ENCODE data around the gene PLA2G2F. TPM values are rescaled to one million over a fixed set of nuclear protein-coding genes. Genes with fewer than 3 reads are reported as not detected.

PLA2G2F gene
- total RNA-seq, 2 experiments from 2014 or later = not detected

GRCh38 chr1:20107351-20107750 is 31.8 kb upstream of the PLA2G2F start:
- Mint-ChIP-seq H3K4me1 (peaks cover 1% of the 10 kb centered on the region), H3K4me3 (no peak overlapping the region), H3K27ac (no peak overlapping the region), H3K9me3 (ENCODE audit: low read depth) (no peaks in the 10 kb centered on the region), H3K27me3 (peaks cover 24% of the 10 kb centered on the region), H3K36me3 (no peaks in the 10 kb centered on the region)
- CTCF ChIA-PET = no interaction called here
- ATAC-seq = no peak
- no peak for DNase-seq

GRCh38 chr1:20107796-20108195 is 31.3 kb upstream of the PLA2G2F start:
- no peaks in the 10 kb centered on the region for H3K9me3 Mint-ChIP-seq (ENCODE audit: low read depth)
- no peak for ATAC-seq
- CTCF ChIA-PET = no interaction called here

GRCh38 chr1:20108366-20109123 is 30.6 kb upstream of the PLA2G2F start:
- CTCF ChIA-PET = no interaction called here
- Mint-ChIP-seq H3K4me1 (no peaks in the 10 kb centered on the region), H3K9me3 (ENCODE audit: low read depth) (no peaks in the 10 kb centered on the region), H3K27ac (no peak overlapping the region), H3K4me3 (no peak overlapping the region), H3K36me3 (no peaks in the 10 kb centered on the region), H3K27me3 (peaks cover 19% of the 10 kb centered on the region)
- ATAC-seq (no peak), DNase-seq (no peak)

More at GRCh38 chr1:20107796-20108195, 31.3 kb upstream of the PLA2G2F start:
- Mint-ChIP-seq H3K27me3 (peaks cover 24% of the 10 kb centered on the region), H3K4me1 (peaks cover 1% of the 10 kb centered on the region), H3K36me3 (no peaks in the 10 kb centered on the region), H3K4me3 (no peak overlapping the region), H3K27ac (no peak overlapping the region)
- DNase-seq = no peak

GRCh38 chr1:20109223-20109856 is 29.8 kb upstream of the PLA2G2F start:
- Mint-ChIP-seq H3K36me3 (no peaks in the 10 kb centered on the region), H3K27me3 (peaks cover 18% of the 10 kb centered on the region), H3K27ac (no peak overlapping the region), H3K4me3 (no peak overlapping the region), H3K9me3 (ENCODE audit: low read depth) (no peaks in the 10 kb centered on the region), H3K4me1 (no peaks in the 10 kb centered on the region)
- CTCF ChIA-PET = no interaction called here
- ATAC-seq = no peak
- no peak for DNase-seq

- DNase-seq = no peak
- CTCF ChIA-PET = no interaction called here
- Mint-ChIP-seq H3K27ac (no peak overlapping the region), H3K4me1 (no peaks in the 10 kb centered on the region), H3K27me3 (peaks cover 18% of the 10 kb centered on the region), H3K9me3 (ENCODE audit: low read depth) (no peaks in the 10 kb centered on the region), H3K4me3 (no peak overlapping the region), H3K36me3 (no peaks in the 10 kb centered on the region)
- no peak for ATAC-seq
These were observed 28.4 kb upstream of the PLA2G2F start for GRCh38 chr1:20110679-20111078.

- CTCF ChIA-PET = no interaction called here
- ATAC-seq (no peak), DNase-seq (no peak)
- Mint-ChIP-seq H3K4me3 (no peak overlapping the region), H3K36me3 (no peaks in the 10 kb centered on the region), H3K9me3 (ENCODE audit: low read depth) (no peaks in the 10 kb centered on the region), H3K27me3 (peaks cover 12% of the 10 kb centered on the region), H3K4me1 (no peaks in the 10 kb centered on the region), H3K27ac (no peak overlapping the region)
These were observed 27.7 kb upstream of the PLA2G2F start for GRCh38 chr1:20111452-20111851.

- Mint-ChIP-seq H3K4me3 (no peak overlapping the region), H3K27me3 (peaks cover 13% of the 10 kb centered on the region), H3K9me3 (ENCODE audit: low read depth) (no peaks in the 10 kb centered on the region), H3K36me3 (no peaks in the 10 kb centered on the region), H3K27ac (no peak overlapping the region), H3K4me1 (no peaks in the 10 kb centered on the region)
- ATAC-seq (no peak), DNase-seq (no peak)
- CTCF ChIA-PET = no interaction called here
These were observed 26.7 kb upstream of the PLA2G2F start for GRCh38 chr1:20112279-20113000.

- no peak for ATAC-seq
- H3K4me3 Mint-ChIP-seq = no peak overlapping the region
- no peaks in the 10 kb centered on the region for H3K9me3 Mint-ChIP-seq (ENCODE audit: low read depth)
- no peaks in the 10 kb centered on the region for H3K4me1 Mint-ChIP-seq
- no peaks in the 10 kb centered on the region for H3K36me3 Mint-ChIP-seq
- no peak overlapping the region for H3K27ac Mint-ChIP-seq
- DNase-seq = no peak
- CTCF ChIA-PET = interaction anchor here (0.6 kb wide), 1 partner anchor 98 kb away, joined by 3 read pairs; no protein-coding TSS in a partner anchor
- H3K27me3 Mint-ChIP-seq = peaks cover 13% of the 10 kb centered on the region
These were observed 25.0 kb upstream of the PLA2G2F start for GRCh38 chr1:20114021-20114648.

- Mint-ChIP-seq H3K36me3 (no peaks in the 10 kb centered on the region), H3K27ac (no peak overlapping the region), H3K9me3 (ENCODE audit: low read depth) (no peaks in the 10 kb centered on the region), H3K4me3 (no peak overlapping the region), H3K4me1 (no peaks in the 10 kb centered on the region), H3K27me3 (peaks cover 20% of the 10 kb centered on the region)
- DNase-seq (no peak), ATAC-seq (no peak)
- CTCF ChIA-PET = no interaction called here
These were observed 23.6 kb upstream of the PLA2G2F start for GRCh38 chr1:20115479-20115878.

- Mint-ChIP-seq H3K36me3 (no peaks in the 10 kb centered on the region), H3K27me3 (peaks cover 21% of the 10 kb centered on the region), H3K4me1 (no peaks in the 10 kb centered on the region), H3K9me3 (ENCODE audit: low read depth) (no peaks in the 10 kb centered on the region), H3K4me3 (no peak overlapping the region), H3K27ac (no peak overlapping the region)
- DNase-seq (no peak), ATAC-seq (no peak)
- CTCF ChIA-PET = no interaction called here
These were observed 23.2 kb upstream of the PLA2G2F start for GRCh38 chr1:20115916-20116315.

GRCh38 chr1:20117236-20117635 is 21.9 kb upstream of the PLA2G2F start:
- CTCF ChIA-PET = interaction anchor here (1.2 kb wide), 1 partner anchor 25 kb away, joined by 3 read pairs; no protein-coding TSS in a partner anchor
- peaks cover 25% of the 10 kb centered on the region for H3K27me3 Mint-ChIP-seq
- no peaks in the 10 kb centered on the region for H3K4me1 Mint-ChIP-seq
- no peak for ATAC-seq
- H3K36me3 Mint-ChIP-seq = no peaks in the 10 kb centered on the region
- no peak overlapping the region for H3K27ac Mint-ChIP-seq
- DNase-seq = no peak
- no peaks in the 10 kb centered on the region for H3K9me3 Mint-ChIP-seq (ENCODE audit: low read depth)
- H3K4me3 Mint-ChIP-seq = no peak overlapping the region

- H3K27ac Mint-ChIP-seq = no peak within 1 kb of the TSS
- H3K9me3 Mint-ChIP-seq (ENCODE audit: low read depth) = no peaks in the 10 kb centered on the region
- CTCF ChIA-PET = no interaction called here
- ATAC-seq (no peak), DNase-seq (no peak)
- H3K4me3 Mint-ChIP-seq = no peak within 1 kb of the TSS
- H3K27me3 Mint-ChIP-seq = peaks cover 27% of the 10 kb centered on the region
- no peaks in the 10 kb centered on the region for H3K36me3 Mint-ChIP-seq
- no peaks in the 10 kb centered on the region for H3K4me1 Mint-ChIP-seq
These were observed 19.8 kb upstream of the PLA2G2F start, which contains the start of gene PLA2G2D for GRCh38 chr1:20119347-20119746. PLA2G2D (minus strand) TSS chr1:20119536; CDS start chr1:20119498, 38 bp downstream.

GRCh38 chr1:20120796-20121195 is 18.3 kb upstream of the PLA2G2F start:
- CTCF ChIA-PET = no interaction called here
- Mint-ChIP-seq H3K4me1 (peaks cover under 1% of the 10 kb centered on the region), H3K27me3 (peaks cover 29% of the 10 kb centered on the region), H3K9me3 (ENCODE audit: low read depth) (no peaks in the 10 kb centered on the region), H3K27ac (no peak overlapping the region), H3K4me3 (no peak overlapping the region), H3K36me3 (no peaks in the 10 kb centered on the region)
- ATAC-seq = no peak
- no peak for DNase-seq

Data from activated CD8-positive, alpha-beta memory T cell treated with anti-CD3 and anti-CD28 coated beads, Interleukin-2, amount 10 ng/mL, durations not matched to agents 7 days and 5 days (primary cell).